Dermis blood vessel endothelial cell (primary cell): ENCODE data around the gene HIGD1B. TPM values are rescaled to one million over a fixed set of nuclear protein-coding genes. Genes with fewer than 3 reads are reported as not detected.
"Not testable (repeated sequence)": the region's sequence is repeated elsewhere in the genome, so short reads cannot be mapped to it uniquely, and the experiment has no call there.

Experiments used
- DNase-seq: peaks from one replicate; pipeline ENCODE4 v3.0.0; 2010
- total RNA-seq: library from RNA; depleted of rRNA; stranded (reverse); fragments of >200 nt; gene quantifications from 2 replicates; pipeline ENCODE4 v1.2.3, GENCODE V29; 2014

The HIGD1B gene
- total RNA-seq: not detected in 2 replicates

DNA sequence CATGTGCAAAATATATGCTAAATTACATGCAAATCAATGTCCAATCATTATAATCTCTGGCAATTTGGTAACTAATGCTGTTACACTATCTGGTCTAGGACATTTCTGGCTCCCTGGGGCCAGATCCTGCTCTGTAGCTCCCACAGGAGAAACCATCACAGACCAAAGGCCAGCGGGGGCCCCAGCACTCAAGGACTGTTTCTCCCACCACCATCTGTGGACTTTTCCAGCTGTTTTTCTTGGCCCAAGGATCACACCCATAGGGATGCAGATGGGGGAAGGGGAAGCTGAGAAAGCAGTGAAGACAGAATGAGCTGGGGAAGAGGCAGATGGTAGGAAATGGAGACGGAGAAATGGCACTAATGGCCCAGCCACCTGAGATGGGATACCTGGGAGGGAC, at the start of gene HIGD1B:
Gene HIGD1B (plus strand): TSS at position 298 of the 400 bp plus-strand sequence. CDS start 270 bp downstream, outside the sequence.
- DNase-seq: no peak

DNA sequence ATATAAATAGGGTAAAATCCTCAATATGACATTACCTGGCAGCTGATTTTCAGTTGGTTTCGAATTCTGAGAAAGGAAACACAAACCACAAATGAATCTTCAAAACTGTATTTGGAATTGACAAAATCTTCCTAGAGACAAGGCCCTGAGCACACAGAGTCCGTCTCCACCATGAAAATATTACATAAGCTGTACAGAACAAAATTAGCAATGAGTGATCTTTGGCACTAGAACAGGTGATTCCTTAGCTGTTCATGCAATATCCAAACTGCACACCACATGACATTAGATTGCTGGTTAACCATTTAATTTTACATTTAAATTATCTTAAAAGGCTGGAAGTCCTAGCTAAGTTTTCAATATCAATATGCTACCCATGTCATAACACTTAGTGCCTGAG, 49.3 kb upstream of the HIGD1B start:
- DNase-seq: no peak

DNA sequence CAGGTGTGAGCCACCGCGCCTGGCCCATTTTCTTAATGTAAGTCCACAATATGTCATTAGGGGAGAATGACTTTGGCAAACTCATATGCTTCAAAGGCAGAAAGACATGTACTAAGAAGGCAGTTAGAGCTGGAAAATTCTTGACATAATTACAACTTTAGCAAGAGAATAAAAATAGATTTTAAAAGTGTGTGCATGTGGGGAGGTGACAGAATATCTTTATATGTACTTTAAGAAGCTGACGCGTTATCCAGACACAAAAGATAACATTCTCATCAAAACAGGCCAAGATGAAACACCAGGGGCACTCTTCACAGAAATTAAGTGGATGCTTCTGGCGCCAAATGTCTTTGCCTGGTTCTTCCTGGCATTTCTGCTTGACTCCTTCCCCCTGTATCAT, 45.8 kb upstream of the HIGD1B start:
- no peak for DNase-seq

DNA sequence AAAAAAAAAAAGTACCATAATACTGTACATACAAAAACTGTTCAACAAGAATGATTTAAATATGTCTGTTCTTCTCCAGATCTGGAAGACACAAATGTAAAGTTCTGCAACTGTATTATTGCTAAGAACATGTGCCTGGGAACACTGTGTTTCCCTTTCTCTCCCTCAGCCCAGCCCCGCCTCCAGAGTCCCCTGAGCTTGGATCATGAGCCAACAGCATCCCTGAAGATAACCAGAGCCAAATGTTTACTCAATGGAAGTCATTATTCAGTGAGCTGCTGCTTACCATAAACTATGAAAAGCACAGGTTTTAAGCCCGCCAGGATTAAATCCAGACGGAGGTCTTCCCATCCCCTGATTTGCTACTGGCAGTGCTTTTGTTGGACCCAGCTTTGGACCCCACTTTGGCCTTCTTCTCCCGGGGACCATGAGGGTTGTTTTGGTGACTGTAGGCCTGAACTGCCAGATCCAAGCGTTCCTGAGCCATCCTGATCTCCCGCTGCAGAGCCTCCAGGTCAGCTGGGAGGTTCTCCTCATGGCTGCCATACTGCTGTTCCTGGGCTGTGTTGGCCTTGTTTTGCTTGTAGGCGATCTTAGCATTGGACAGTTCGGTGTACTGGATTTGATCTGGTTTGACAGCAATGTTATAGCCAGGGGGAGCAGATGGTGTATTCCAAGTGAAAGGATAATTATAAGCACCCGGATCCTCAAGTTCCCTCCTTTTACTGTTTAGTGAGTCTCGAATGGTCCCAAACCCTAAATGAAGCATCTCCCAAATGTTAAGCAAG, 43.2 kb upstream of the HIGD1B start:
- no peak for DNase-seq

DNA sequence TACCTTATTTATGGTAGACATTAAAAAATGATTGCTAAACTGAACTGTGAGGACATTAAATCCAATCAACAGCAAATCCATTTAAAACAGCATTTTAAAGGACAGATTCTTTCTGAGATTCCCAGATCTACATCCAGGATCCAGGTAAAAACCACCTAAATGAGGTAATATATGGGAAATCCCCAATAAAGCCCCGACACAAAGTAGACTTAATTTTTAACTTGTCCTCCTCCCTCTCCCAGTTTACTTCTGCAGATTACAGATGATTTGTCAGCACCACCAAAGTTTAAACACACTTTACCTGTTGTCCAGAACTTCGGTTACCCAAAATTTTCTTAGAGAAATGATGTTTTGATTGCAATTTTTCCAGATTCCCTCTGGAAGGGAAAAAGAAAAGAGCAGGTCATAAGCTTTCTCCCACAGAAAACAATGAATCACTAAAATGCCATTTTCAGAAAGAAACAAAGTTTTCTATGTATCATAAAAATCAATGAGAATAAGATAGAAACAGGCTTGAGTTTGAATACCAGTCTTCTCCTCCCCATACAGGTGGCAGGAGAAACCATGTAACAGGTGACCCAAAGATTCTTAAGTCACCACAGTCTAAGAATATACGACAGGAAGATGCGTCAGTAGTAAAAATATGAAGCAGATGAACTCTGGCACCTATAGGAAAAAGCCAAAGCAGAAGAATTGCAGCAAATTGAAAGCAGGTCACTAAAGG, 40.4 kb upstream of the HIGD1B start:
- DNase-seq: peak; percentile 36

DNA sequence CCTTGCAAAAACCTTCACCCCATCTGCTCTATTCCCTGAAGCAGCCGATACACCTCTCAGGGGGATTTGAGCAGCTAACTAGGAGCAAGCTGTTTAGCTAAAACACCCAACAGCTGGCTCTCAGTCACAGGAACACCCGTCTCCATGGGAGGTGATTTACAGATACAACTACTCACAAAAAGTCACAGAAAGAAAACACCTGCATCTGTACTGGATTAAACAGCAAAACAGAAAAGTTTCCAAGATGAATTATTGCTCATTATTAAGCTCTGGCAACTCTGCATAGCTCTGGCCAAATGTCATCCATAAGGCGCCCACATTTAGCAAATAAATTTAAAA, 39.9 kb upstream of the HIGD1B start:
- no peak for DNase-seq

DNA sequence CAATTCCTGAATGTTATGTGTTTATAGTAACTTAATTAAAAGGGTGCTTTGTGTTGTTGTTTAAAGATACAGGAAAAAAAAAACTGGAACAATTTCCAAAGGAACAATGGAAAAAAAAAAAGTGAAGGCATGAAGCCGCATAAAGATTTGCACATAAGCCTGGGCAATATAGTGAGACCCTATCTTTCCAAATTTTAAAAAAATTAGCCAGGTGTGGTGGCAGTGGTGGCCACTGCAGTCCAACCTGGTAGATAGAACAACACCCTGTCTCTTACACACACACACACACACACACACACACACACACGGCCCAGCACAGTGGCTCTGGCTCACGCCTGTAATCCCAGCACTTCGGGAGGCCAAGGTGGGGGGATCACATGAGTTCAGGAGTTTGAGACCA, 39.5 kb upstream of the HIGD1B start:
- DNase-seq: no peak

DNA sequence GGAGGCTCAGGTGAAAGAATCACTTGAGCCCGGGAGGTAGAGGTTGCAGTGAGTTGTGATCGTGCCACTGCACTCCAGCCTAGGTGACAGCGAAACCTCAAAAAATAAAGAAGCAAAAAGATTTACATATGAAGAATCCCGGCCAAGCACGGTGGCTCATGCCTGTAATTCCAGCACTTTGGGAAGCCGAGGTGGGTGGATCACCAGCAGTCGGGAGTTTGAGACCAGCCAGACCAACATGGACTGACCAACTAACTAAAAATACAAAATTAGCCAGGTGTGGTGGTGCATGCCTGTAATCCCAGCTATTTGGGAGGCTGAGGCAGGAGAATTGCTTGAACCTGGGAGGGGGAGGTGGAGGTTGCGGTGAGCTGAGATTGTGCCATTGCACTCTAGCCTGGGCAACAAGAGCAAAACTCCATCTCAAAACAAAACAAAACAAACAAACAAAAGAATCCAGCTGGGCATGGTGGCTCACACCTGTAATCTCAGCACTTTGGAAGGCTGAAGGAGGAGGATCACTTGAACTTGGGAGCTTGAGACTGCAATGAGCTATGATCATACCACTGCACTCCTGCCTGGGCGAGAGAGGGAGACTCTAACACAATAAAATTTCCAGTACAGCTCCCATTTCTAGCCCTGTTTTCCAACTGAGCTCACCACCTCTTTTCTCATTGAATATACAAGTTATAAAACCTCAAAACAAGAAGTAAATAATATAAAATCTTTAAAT, 38.9 kb upstream of the HIGD1B start:
- DNase-seq: not testable (repeated sequence)

DNA sequence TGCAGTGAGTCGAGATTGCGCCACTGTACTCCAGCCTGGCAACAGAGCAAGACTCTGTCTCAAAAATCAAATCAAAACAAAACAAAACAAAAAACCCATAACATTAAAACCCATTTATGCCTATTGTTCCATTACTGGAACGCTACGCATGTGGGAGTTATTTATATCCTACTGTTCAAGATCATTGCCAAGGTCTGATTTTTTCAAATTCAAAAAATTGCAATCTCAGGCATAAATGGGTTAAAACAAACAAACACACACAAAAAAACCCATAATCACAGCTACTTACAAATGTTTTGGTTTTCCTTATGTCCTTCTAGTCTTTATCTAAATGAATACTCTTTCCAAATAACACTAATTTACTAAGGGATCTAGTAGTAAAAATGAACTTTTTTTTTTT, 35.4 kb upstream of the HIGD1B start:
- DNase-seq: no peak

DNA sequence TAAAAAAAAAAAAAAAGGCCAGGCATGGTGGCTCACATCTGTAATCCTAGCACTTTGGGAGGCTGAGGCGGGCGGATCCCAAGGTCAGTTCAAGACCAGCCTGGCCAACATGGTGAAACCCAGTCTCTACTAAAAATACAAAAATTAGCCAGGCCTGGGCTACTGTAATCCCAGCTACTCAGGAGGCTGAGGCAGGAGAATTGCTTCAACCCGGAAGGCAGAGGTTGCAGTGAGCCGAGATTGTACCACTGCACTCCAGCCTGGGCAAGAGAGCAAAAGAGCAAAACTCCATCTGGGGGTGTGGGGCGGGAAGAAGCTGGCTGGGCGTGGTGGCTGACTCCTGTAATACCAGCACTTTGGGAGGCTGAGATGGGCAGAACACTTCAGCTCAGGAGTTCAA, 29.2 kb upstream of the HIGD1B start:
- not testable (repeated sequence) for DNase-seq

DNA sequence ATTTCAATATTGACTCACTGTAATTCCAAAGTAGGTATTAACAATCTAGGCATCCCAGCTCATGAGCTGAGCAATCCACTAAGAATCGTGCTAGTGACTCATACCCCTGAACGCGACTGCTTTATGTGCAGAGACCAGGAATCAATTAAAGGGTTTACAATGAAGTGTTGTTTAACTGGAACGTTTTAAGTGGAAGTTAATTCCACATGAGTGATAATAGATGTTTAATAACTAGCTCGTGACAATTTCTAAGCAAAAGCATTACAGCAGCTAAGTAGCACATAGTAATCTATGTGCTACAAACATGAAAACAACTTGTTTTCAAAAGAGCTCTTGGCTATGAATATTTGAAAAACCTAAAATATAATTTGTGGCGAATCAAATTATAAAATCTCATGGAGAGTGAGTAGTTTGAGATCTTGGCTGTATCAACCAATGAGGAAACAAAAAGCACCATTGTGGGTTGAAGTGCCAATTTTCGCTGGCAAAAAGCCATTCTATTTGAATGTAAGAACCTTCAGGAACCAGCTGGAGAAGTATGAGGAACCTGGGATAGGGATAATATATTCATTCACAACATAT, 27.0 kb upstream of the HIGD1B start:
- peak; percentile 85 for DNase-seq

DNA sequence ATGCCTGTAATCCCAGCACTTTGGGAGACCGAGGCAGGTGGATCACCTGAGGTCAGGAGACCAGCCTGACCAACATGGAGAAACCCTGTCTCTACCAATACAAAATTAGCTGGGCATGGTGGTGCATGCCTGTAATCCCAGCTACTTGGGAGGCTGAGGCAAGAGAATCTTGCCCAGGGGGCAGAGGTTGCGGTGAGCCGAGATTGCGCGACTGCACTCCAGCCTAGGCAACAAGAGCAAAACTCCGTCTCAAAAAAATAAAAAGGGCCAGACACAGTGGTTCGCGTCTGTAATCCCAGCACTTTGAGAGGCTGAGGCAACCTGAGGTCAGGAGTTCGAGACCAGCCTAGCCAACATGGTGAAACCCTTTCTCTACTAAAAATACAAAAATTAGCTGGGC, 22.4 kb upstream of the HIGD1B start:
- not testable (repeated sequence) for DNase-seq

DNA sequence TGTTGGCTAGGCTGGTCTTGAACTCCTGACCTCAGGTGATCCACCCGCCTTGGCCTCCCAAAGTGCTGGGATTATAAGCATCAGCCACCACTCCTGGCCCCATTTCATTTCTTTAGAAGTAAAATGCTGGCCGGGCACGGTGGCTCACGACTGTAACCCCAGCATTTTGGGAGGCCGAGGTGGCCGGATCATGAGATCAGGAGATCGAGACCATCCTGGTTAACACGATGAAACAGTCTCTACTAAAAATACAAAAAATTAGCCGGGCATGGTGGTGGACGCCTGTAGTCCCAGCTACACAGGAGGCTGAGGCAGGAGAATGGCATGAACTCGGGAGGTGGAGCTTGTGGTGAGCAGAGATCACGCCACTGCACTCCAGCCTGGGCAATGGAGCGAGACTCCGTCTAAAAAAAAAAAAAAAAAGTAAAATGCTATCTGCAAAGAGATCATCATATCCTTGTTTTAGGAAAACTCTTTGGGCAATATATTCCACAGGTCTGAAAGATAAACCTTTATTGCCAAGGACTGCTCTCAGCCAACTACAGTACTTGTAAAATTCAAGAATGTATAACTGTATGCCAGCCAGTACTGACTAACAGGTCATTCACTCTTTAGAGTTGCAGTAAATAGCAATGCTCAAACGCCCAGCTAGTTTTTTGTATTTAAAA, 21.4 kb upstream of the HIGD1B start:
- no peak for DNase-seq

DNA sequence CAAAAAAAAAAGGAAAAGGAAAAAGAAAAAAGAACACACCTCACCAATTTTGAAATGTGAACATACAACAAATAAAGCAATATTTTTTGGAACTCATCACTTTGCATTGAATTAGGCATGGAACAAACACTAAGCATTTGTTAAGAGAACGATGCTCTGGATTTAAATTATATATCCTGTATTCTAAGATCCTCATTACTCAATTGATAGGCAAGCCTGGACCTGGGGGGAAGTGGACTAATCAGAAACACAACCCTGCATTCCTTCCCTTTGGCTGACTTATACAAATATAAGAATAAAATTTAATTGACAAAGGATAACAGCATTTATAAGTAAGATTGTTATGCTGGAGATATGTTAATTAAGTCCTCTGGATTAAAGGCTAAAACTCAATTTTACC, 19.8 kb upstream of the HIGD1B start:
- peak; percentile 11 for DNase-seq

DNA sequence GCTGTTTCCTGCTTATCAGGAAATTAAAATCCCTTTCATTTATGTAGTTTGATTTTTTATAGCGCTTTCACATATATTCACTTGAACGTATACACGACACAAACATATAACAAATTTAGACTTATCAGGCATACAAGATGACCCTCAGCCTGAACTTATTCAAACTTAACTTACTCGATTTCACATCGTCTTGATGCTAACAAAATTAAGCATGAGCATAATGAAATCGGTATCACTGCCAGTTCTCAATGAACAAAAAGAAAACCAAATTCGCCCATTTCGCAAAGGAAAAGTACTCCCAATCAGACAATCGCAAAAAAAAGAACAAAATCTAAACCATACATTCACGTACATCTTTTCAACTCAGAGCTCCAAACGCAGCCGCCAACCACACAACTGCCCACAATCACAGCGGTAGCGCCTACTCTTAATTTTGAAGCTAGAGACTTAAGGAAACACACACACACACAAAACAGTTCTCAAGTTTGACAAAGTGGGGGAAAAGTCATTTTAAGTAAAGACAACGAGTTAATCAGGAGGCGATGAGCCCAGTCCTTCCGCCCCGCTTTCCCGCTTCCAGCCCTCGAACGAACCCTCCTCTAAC, 18.7 kb upstream of the HIGD1B start:
- peak; percentile 48 for DNase-seq

DNA sequence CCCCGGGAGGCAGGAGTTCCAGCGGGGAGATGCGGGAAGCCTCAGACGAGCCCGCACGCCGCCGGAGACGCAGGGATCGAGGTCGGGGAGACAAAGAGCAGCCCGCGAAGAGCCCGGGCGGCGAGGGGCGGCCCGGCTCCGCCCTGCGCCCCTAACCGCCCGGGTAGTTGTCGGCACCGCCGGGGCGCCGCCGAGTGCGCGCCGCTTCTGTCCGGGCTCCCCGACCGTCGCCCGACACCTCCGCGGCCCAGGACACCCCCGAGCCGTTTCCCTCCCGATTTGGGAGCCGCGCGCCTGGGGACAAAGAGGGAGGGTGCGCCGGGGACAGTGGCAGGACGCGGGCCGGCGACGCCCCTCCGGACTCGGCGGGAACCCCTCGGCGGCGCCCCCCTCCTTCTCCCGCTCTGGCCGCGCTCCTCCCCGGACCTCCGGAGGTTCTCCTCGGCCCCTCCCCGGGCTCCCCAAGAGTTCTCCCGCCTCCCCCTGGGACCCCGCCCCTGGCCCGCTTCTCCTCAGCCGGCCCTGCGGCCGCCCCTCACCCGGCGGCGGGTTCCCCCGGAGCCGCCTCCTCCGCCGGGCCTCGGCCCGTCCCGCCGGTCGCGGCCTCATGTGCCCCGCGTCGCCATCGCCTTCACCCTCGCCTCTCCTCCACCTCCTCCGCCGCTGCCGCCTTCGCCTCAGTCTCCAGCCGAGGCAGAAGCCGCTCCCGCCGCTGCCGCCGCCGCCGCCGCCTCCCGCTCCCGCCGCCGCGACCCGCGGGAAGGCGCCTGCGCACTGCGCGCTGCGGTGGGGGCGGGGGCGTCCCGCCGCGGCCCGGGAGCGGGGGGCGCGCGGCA, 17.9 kb upstream of the HIGD1B start, which contains the start of gene GJC1:
Gene GJC1 (minus strand): TSS at position 765 of the 836 bp plus-strand sequence. CDS start 24,470 bp downstream, outside the sequence.
- peak; percentile 55 for DNase-seq

DNA sequence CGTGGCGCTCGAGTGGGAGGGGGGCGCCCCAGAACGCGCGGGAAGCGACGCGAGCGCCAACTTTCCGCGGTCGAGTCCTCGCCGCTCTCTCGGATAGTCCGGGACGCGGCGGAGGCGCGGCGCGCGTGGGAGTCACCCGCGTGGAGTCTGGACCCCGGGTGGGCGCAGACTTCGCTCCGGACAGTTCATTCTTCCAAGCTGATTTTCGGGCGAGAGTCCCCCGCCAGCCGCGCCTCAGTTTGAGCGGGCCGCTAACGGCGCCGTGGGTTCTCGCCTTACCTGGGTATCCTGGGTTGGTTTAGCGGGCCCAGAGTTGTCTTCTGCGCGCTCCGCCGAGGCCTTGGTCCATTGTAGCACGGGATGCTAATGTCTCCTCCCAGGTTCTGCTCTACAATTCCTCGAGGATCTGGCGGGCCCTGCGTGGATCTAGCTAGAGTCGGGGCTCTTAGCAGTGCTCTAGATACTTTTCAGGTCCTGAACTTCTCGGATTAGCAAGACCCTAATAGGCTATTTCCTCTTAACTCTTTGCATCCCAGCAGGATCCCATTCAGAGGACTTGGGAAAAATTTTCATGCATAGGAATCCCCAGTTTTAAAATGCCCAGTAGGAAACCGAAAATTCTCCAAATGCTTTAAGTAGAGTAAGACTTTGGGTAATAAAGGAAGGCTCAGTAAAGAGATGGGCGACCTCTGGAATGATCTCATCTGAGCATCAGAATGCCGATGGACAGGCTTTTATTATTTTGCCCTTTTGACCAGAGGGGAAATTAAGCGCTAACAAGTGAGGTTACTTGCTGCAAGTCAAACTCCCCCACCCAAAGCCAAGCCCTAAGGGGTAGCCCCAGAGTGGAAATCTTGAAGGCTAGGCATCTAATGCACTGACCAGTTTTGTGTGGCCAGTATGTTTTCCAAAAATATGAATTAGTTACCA, 17.1 kb upstream of the HIGD1B start:
- DNase-seq: peak; percentile 47

DNA sequence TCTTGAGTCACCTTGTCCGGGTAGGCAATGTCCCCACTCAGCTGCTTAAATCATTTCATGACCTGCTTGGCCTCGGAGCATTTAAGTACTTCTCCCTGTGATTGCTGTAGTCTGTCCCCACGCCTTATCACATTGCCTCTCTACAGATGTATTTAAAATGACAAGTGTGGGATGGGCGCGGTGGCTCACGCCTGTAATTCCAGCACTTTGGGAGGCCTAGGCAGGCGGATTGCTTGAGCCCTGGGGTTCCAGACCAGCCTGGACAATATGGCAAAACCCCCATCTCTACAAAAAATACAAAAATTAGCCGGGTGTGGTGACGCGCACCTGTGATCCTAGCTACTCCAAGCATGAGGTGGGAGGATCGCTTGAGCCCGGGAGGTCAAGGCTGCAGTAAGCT, 16.3 kb upstream of the HIGD1B start:
- no peak for DNase-seq

DNA sequence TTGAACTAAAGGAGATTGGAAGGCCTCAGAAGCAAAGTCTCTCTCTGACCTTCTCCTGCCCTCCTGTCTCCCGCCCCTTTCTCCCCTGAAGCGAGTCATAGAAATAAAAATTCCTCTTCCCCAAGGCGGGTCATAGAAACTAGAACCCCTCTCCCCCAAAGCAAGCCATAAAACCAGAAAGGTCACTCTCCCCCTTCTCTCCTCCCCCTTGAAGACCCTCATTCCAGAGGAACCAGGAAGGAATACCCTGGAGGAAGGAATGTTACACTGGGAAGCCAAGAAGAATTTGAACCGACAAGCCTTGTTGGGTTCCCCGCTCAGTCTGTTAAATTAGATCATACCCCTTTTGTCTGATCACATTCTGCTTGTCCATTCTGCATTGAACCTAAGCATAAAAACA, 14.9 kb upstream of the HIGD1B start:
- no peak for DNase-seq

DNA sequence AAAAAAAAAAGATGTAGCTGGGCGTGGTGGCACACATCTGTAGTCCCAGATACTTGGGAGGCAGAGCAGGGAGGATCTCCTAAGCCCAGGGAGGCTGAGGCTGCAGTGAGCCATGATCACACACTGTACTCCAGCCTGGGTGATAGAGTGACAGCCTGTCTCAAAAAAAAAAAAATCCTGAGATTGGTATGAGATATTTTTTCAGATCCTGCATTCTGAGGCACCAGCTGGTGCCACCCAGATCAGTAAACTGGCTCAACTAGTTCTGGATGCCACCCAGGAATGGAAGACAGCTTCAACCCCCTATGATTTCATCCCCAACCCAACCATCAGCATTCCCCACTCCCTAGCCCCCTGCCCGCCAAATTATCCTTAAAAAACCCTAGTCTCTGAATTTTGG, 10.5 kb upstream of the HIGD1B start:
- no peak for DNase-seq
